Adrenal gland (tissue), 5 donors: Measurements from ENCODE around the gene DLEC1.

ENCODE experiments used
- POLR2A ChIP-seq, 2 donors: fragments of 450-650 bp; IDR thresholded peaks; one replicate each; pipeline ENCODE4 v1.6.1; 2017; ENCODE audit warnings: antibody characterized with exemption in 2 of 2, mild to moderate bottlenecking in 2 of 2, moderate library complexity in 1 of 2
- TF ChIP-seq, protein P1 (sequence below), 6 experiments: fragments of 450-650 bp in 4 of 6; fragments of 200-600 bp in 2 of 6; sonication (generic) in 1 of 6; IDR thresholded peaks; 1 replicate in 5 of 6; 2 replicates in 1 of 6; pipeline versions ENCODE4 v1.5.1 to v1.8.0; 2016 to 2021; ENCODE audit warnings: antibody characterized with exemption in 6 of 6, mild to moderate bottlenecking in 2 of 6, moderate library complexity in 1 of 6
- donor health status: DM: no; HTN: no; CAD: no.

DNA sequence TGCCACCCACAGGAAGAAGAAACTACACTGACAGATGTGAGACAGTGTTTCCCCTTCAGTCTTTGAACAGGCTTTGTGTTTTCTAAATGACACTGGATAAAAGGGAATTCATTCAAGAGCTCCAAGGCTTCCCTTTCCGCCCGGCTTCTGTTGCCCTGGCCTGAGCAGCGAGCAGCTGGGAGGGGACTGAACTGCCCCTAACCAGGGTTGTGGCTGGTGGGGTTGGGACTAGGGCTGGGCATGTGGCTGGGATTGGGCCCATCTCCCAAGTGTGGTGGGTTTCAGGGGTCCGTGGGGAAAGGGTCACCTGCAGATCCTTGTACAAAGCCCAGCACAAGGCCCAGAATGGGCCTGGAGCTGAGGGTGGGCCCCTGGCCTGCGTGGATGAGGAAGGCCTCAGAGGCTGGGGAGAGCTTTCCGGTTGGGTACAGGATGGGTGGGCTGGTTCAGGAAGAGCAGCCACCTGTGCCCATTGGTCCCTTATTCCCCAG is 38.0 kb upstream of the DLEC1 start:
- TF ChIP-seq, protein P1, sequence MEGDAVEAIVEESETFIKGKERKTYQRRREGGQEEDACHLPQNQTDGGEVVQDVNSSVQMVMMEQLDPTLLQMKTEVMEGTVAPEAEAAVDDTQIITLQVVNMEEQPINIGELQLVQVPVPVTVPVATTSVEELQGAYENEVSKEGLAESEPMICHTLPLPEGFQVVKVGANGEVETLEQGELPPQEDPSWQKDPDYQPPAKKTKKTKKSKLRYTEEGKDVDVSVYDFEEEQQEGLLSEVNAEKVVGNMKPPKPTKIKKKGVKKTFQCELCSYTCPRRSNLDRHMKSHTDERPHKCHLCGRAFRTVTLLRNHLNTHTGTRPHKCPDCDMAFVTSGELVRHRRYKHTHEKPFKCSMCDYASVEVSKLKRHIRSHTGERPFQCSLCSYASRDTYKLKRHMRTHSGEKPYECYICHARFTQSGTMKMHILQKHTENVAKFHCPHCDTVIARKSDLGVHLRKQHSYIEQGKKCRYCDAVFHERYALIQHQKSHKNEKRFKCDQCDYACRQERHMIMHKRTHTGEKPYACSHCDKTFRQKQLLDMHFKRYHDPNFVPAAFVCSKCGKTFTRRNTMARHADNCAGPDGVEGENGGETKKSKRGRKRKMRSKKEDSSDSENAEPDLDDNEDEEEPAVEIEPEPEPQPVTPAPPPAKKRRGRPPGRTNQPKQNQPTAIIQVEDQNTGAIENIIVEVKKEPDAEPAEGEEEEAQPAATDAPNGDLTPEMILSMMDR (IDR thresholded peaks at IDR 0.05), result no peak
- TF ChIP-seq POLR2A (IDR thresholded peaks at IDR 0.05), result no peak
